Inferior parietal cortex (tissue), 1 donor: ENCODE results near the gene SORL1-AS1.
A peak's percentile ranks its signal among the peaks of the same experiment; 100 is the strongest.
"Not testable (repeated sequence)": the region's sequence is repeated elsewhere in the genome, so short reads cannot be mapped to it uniquely, and the experiment has no call there.

Source experiments
- DNase-seq: peaks from one replicate; pipeline ENCODE4 v3.0.0-alpha.2; 2016; ENCODE audit errors: extremely low spot score

SORL1-AS1 gene

GRCh38 chr11:121427400-121427744, 25.4 kb downstream of the SORL1-AS1 start:
- DNase-seq: no peak

- DNase-seq: no peak
Observed at GRCh38 chr11:121426476-121427399, 26.0 kb downstream of the SORL1-AS1 start.

- DNase-seq: no peak
Observed at GRCh38 chr11:121425828-121426227, 26.9 kb downstream of the SORL1-AS1 start.

GRCh38 chr11:121422675-121423074, 30.1 kb downstream of the SORL1-AS1 start:
- DNase-seq: no peak

GRCh38 chr11:121421149-121421901, 31.4 kb downstream of the SORL1-AS1 start:
- DNase-seq: no peak

GRCh38 chr11:121420398-121420797, 32.4 kb downstream of the SORL1-AS1 start:
- DNase-seq: no peak

GRCh38 chr11:121419836-121420235, 32.9 kb downstream of the SORL1-AS1 start:
- DNase-seq: no peak

- DNase-seq: no peak
Observed at GRCh38 chr11:121418625-121419114, 34.1 kb downstream of the SORL1-AS1 start.

- no peak for DNase-seq
Observed at GRCh38 chr11:121417607-121418006, 35.2 kb downstream of the SORL1-AS1 start.

GRCh38 chr11:121417055-121417551, 35.7 kb downstream of the SORL1-AS1 start:
- peak; percentile 44 for DNase-seq

- no peak for DNase-seq
Observed at GRCh38 chr11:121415856-121416255, 36.9 kb downstream of the SORL1-AS1 start.

- DNase-seq: no peak
Observed at GRCh38 chr11:121414141-121414913, 38.4 kb downstream of the SORL1-AS1 start.

- no peak for DNase-seq
Observed at GRCh38 chr11:121412711-121413415, 39.9 kb downstream of the SORL1-AS1 start.

- DNase-seq: no peak
Observed at GRCh38 chr11:121412000-121412587, 40.7 kb downstream of the SORL1-AS1 start.

GRCh38 chr11:121411330-121411729, 41.4 kb downstream of the SORL1-AS1 start:
- not testable (repeated sequence) for DNase-seq

GRCh38 chr11:121410041-121410440, 42.7 kb downstream of the SORL1-AS1 start:
- DNase-seq: not testable (repeated sequence)

- no peak for DNase-seq
Observed at GRCh38 chr11:121408830-121409229, 43.9 kb downstream of the SORL1-AS1 start.

- no peak for DNase-seq
Observed at GRCh38 chr11:121406291-121406690, 46.5 kb downstream of the SORL1-AS1 start.

GRCh38 chr11:121405646-121406045, 47.1 kb downstream of the SORL1-AS1 start:
- DNase-seq: no peak

GRCh38 chr11:121394785-121395184, 58.0 kb downstream of the SORL1-AS1 start:
- DNase-seq: no peak

GRCh38 chr11:121393855-121394254, 58.9 kb downstream of the SORL1-AS1 start:
- DNase-seq: no peak
